Stimulated activated CD8-positive, alpha-beta memory T cell treated with anti-CD3 and anti-CD28 coated beads, Interleukin-12 subunit alpha, Interleukin-12 subunit beta, amount 100 ng/mL, for 24 hours (primary cell): ENCODE results near the gene CALHM5.

Experiments used
- DNase-seq: peaks from one replicate; pipeline ENCODE4 v3.0.0-alpha.2; 2020; ENCODE audit errors: extremely low read depth

Gene CALHM5

GRCh38 chr6:116507324-116507723 lies 4.1 kb upstream of the CALHM5 start:
- no peak for DNase-seq

- no peak for DNase-seq
Observed at GRCh38 chr6:116508527-116508926, 2.9 kb upstream of the CALHM5 start.

- DNase-seq: no peak
Observed at GRCh38 chr6:116512111-116512559, 696 bp downstream of the CALHM5 start.

GRCh38 chr6:116512734-116513133 lies 1.3 kb downstream of the CALHM5 start:
- no peak for DNase-seq

- no peak for DNase-seq
Observed at GRCh38 chr6:116513224-116513875, 1.9 kb downstream of the CALHM5 start.

GRCh38 chr6:116514111-116514510 lies 2.7 kb downstream of the CALHM5 start:
- DNase-seq: no peak

- DNase-seq: no peak
Observed at GRCh38 chr6:116515141-116515540, 3.7 kb downstream of the CALHM5 start.

GRCh38 chr6:116518621-116519368 lies 7.4 kb downstream of the CALHM5 start:
- no peak for DNase-seq

- no peak for DNase-seq
Observed at GRCh38 chr6:116522896-116523295, 11.5 kb downstream of the CALHM5 start.

- DNase-seq: no peak
Observed at GRCh38 chr6:116524236-116524635, 12.8 kb downstream of the CALHM5 start.

GRCh38 chr6:116528133-116528532 lies 16.7 kb downstream of the CALHM5 start:
- DNase-seq: no peak

GRCh38 chr6:116528780-116529179 lies 17.3 kb downstream of the CALHM5 start:
- no peak for DNase-seq

- DNase-seq: no peak
Observed at GRCh38 chr6:116529466-116530290, 18.2 kb downstream of the CALHM5 start.

GRCh38 chr6:116530436-116530835 lies 19.0 kb downstream of the CALHM5 start:
- no peak for DNase-seq

- peak; percentile 23 for DNase-seq
Observed at GRCh38 chr6:116531675-116532570, 20.5 kb downstream of the CALHM5 start.

- DNase-seq: no peak
Observed at GRCh38 chr6:116533233-116533957, 22.0 kb downstream of the CALHM5 start.

GRCh38 chr6:116535109-116535508 lies 23.7 kb downstream of the CALHM5 start:
- DNase-seq: no peak

GRCh38 chr6:116536216-116536621 lies 24.8 kb downstream of the CALHM5 start:
- DNase-seq: no peak

GRCh38 chr6:116542426-116542825 lies 31.0 kb downstream of the CALHM5 start:
- no peak for DNase-seq

GRCh38 chr6:116543149-116543548 lies 31.7 kb downstream of the CALHM5 start:
- no peak for DNase-seq

GRCh38 chr6:116545651-116546050 lies 34.2 kb downstream of the CALHM5 start, which contains the start of gene TRAPPC3L:
Gene TRAPPC3L (minus strand): TSS chr6:116545684. CDS start chr6:116545514, 170 bp downstream.
- DNase-seq: no peak
